SK-N-SH (cell line): ENCODE results near the gene TES. TPM values are rescaled to one million over a fixed set of nuclear protein-coding genes. Genes with fewer than 3 reads are reported as not detected.

Experiments
- CTCF ChIA-PET: fragments of 300-600, 350-600 bp; formaldehyde crosslinking; extraction: SDS; loops from one replicate; lab custom pipeline; 2021; lab: Yijun Ruan, JAX
- POLR2A ChIA-PET: fragments of 350-600 bp; sonication (Branson Sonifier 250); formaldehyde crosslinking; extraction: SDS; loops from one replicate; lab custom pipeline; 2020; ENCODE audit warnings: antibody characterized with exemption, inconsistent platforms; lab: Yijun Ruan, JAX
- DNase-seq: peaks from one replicate; pipeline ENCODE4 v3.0.0; 2012
- H2AFZ ChIP-seq: fragments of 200-600 bp; sonication (generic); 2 replicates; pipeline ENCODE4 v1.8.1; 2016; ENCODE audit warnings: antibody characterized with exemption, mild to moderate bottlenecking, low read depth
- H3F3A ChIP-seq: fragments of 200-600 bp; sonication (generic); replicated peaks from 2 replicates; pipeline ENCODE3; 2016; ENCODE audit warnings: antibody characterized with exemption, mild to moderate bottlenecking; ENCODE audit not compliant: insufficient read depth
- H3K27ac ChIP-seq, 2 experiments: fragments of 200-500 bp in 1 of 2; fragments of 200-600 bp in 1 of 2; sonication (Bioruptor generic) in 1 of 2; sonication (generic), shearing (Covaris generic) in 1 of 2; 2 replicates each; pipeline versions ENCODE4 v1.5.1 to v1.6.1; 2014 to 2016; ENCODE audit warnings: low read depth in 2 of 2, inconsistent platforms in 1 of 2, low read length in 1 of 2, mild to moderate bottlenecking in 1 of 2, mixed read lengths in 1 of 2
- H3K27me3 ChIP-seq: fragments of 200-600 bp; sonication (generic), shearing (Covaris generic); 2 replicates; pipeline ENCODE4 v1.6.1; 2016; ENCODE audit warnings: mixed run types; ENCODE audit not compliant: insufficient read depth
- H3K36me3 ChIP-seq, 2 experiments: fragments of 200-500 bp in 1 of 2; fragments of 200-600 bp in 1 of 2; sonication (Bioruptor generic) in 1 of 2; sonication (generic) in 1 of 2; replicated peaks in 1 of 2; 2 replicates each; pipeline versions ENCODE3 to v1.5.1; 2014 to 2016; ENCODE audit warnings: low read length in 1 of 2, mild to moderate bottlenecking in 1 of 2; ENCODE audit not compliant: insufficient read depth in 2 of 2, control insufficient read depth in 1 of 2
- H3K4me1 ChIP-seq, 2 experiments: fragments of 200-500 bp in 1 of 2; fragments of 200-600 bp in 1 of 2; sonication (Bioruptor generic) in 1 of 2; sonication (generic), shearing (Covaris generic) in 1 of 2; 2 replicates each; pipeline versions ENCODE4 v1.5.1 to v1.6.1; 2014 to 2016; ENCODE audit warnings: low read depth in 1 of 2, low read length in 1 of 2, mixed run types in 1 of 2; ENCODE audit not compliant: insufficient read depth in 2 of 2, control insufficient read depth in 1 of 2
- H3K4me2 ChIP-seq: fragments of 200-600 bp; sonication (generic), shearing (Covaris generic); 2 replicates; pipeline ENCODE4 v1.6.1; 2017; ENCODE audit warnings: mixed run types
- H3K4me3 ChIP-seq, 2 experiments: fragments of 200-500 bp in 1 of 2; fragments of 200-600 bp in 1 of 2; sonication (Bioruptor generic) in 1 of 2; sonication (generic), shearing (Covaris generic) in 1 of 2; 2 replicates each; pipeline versions ENCODE4 v1.5.1 to v1.8.1; 2014 to 2016; ENCODE audit warnings: low read depth in 2 of 2, inconsistent platforms in 1 of 2, low read length in 1 of 2, mild to moderate bottlenecking in 1 of 2, mixed read lengths in 1 of 2, moderate library complexity in 1 of 2
- H3K79me2 ChIP-seq: fragments of 200-600 bp; sonication (generic); 2 replicates; pipeline ENCODE4 v1.8.1; 2017; ENCODE audit warnings: mild to moderate bottlenecking; ENCODE audit not compliant: insufficient read depth
- H3K9ac ChIP-seq: fragments of 200-600 bp; sonication (generic); 2 replicates; pipeline ENCODE4 v1.6.1; 2017; ENCODE audit warnings: mixed run types
- H3K9me2 ChIP-seq: fragments of 200-600 bp; sonication (generic); 2 replicates; pipeline ENCODE4 v1.6.1; 2017; ENCODE audit warnings: mixed run types
- H3K9me3 ChIP-seq: fragments of 200-600 bp; sonication (generic); 2 replicates; pipeline ENCODE4 v1.6.1; 2017; ENCODE audit warnings: mixed run types, mild to moderate bottlenecking, moderate library complexity
- H4K20me1 ChIP-seq: fragments of 200-600 bp; sonication (generic); 2 replicates; pipeline ENCODE4 v1.6.1; 2017; ENCODE audit warnings: mild to moderate bottlenecking, mixed run types; ENCODE audit not compliant: insufficient read depth
- CHD2 ChIP-seq: fragments of 150-350 bp; IDR thresholded peaks from 2 replicates; pipeline ENCODE4 v1.6.1; 2018; ENCODE audit warnings: low read length; ENCODE audit not compliant: partially characterized antibody
- CTCF ChIP-seq: fragments of 200-600 bp; sonication (generic); IDR thresholded peaks from 2 replicates; pipeline ENCODE4 v1.6.1; 2017; ENCODE audit warnings: antibody characterized with exemption, mild to moderate bottlenecking, moderate library complexity
- ELF1 ChIP-seq: IDR thresholded peaks from 2 replicates; pipeline ENCODE4 v1.4.0; 2012
- EP300 ChIP-seq, 2 experiments: IDR thresholded peaks; 2 replicates each; pipeline versions ENCODE4 v1.4.0 to v1.6.1; 2012; ENCODE audit warnings: borderline replicate concordance in 1 of 2, low read depth in 1 of 2, low read length in 1 of 2
- EZH2phosphoT487 ChIP-seq: fragments of 200-600 bp; sonication (generic); IDR thresholded peaks from 2 replicates; pipeline ENCODE4 v1.6.1; 2017; ENCODE audit warnings: low read depth, mixed run types, mild to moderate bottlenecking, antibody characterized with exemption, moderate library complexity, borderline replicate concordance
- FOSL2 ChIP-seq: IDR thresholded peaks from 2 replicates; pipeline ENCODE4 v1.4.0; 2012; ENCODE audit warnings: low read depth, mild to moderate bottlenecking, moderate library complexity, borderline replicate concordance
- FOXJ3 ChIP-seq: sonication (generic); formaldehyde crosslinking; IDR thresholded peaks from 2 replicates; pipeline ENCODE4 v1.5.1; 2020; ENCODE audit warnings: mild to moderate bottlenecking, missing genetic modification reagents
- FOXM1 ChIP-seq: IDR thresholded peaks from 2 replicates; pipeline ENCODE4 v1.4.0; 2012; ENCODE audit warnings: low read depth, mild to moderate bottlenecking
- GABPA ChIP-seq: IDR thresholded peaks from 2 replicates; pipeline ENCODE4 v1.4.0; 2012; ENCODE audit warnings: low read depth, mild to moderate bottlenecking
- GATA2 ChIP-seq: sonication (generic); formaldehyde crosslinking; IDR thresholded peaks from 2 replicates; pipeline ENCODE4 v1.5.0; 2020; ENCODE audit warnings: mild to moderate bottlenecking, missing genetic modification reagents
- JUND ChIP-seq: IDR thresholded peaks from 2 replicates; pipeline ENCODE4 v1.4.0; 2012
- MAX ChIP-seq: IDR thresholded peaks from 2 replicates; pipeline ENCODE4 v1.4.0; 2012; ENCODE audit warnings: low read depth
- MEF2A ChIP-seq: IDR thresholded peaks from 2 replicates; pipeline ENCODE4 v1.4.0; 2012; ENCODE audit warnings: low read depth, borderline replicate concordance
- NRF1 ChIP-seq: IDR thresholded peaks from 2 replicates; pipeline ENCODE4 v1.6.1; 2012; ENCODE audit warnings: low read depth, mild to moderate bottlenecking, low read length
- PBX3 ChIP-seq: IDR thresholded peaks from 2 replicates; pipeline ENCODE4; 2012
- POLR2AphosphoS5 ChIP-seq: IDR thresholded peaks from 2 replicates; pipeline ENCODE4 v1.6.1; 2012; ENCODE audit warnings: low read depth, low read length
- RAD21 ChIP-seq: IDR thresholded peaks from 2 replicates; pipeline ENCODE4 v1.6.1; 2012; ENCODE audit warnings: mild to moderate bottlenecking, low read length
- RCOR1 ChIP-seq: fragments of 150-350 bp; IDR thresholded peaks from 2 replicates; pipeline ENCODE4 v1.6.1; 2017; ENCODE audit warnings: antibody characterized with exemption, low read length
- REST ChIP-seq: IDR thresholded peaks from 2 replicates; pipeline ENCODE4 v1.6.1; 2012; ENCODE audit warnings: mild to moderate bottlenecking, low read depth, low read length, moderate library complexity
- SIN3A ChIP-seq: IDR thresholded peaks from 2 replicates; pipeline ENCODE4 v1.6.1; 2012; ENCODE audit warnings: low read depth, mild to moderate bottlenecking, low read length, moderate library complexity, borderline replicate concordance
- TCF12 ChIP-seq: IDR thresholded peaks from 2 replicates; pipeline ENCODE4 v1.4.0; 2012
- YY1 ChIP-seq: IDR thresholded peaks from 2 replicates; pipeline ENCODE4 v1.4.0; 2012; ENCODE audit warnings: low read depth, mild to moderate bottlenecking
- WGBS: methylation state at CpG from one replicate; pipeline ENCODE4 v1.1.6; 2017; ENCODE audit warnings: low lambda C conversion rate; 5-methylcytosine and 5-hydroxymethylcytosine counted together
- polyA plus RNA-seq, 3 experiments: library from polyadenylated mRNA; depleted of rRNA; stranded (reverse); fragments of >200 nt; gene quantifications; 2 replicates each; pipeline ENCODE4 v1.2.3, GENCODE V29; 2012

The TES gene
- polyA plus RNA-seq, 1 of the 3 experiments (the other 2 are of a cell fraction) = 9.5 TPM

- Histone ChIP-seq H3K79me2 (no peaks in the 10 kb centered on the region), H3K9me2 (no peaks in the 10 kb centered on the region)
These were observed 29.8 kb downstream of the TES start for GRCh38 chr7:116240024-116240668.

GRCh38 chr7:116241291-116241690, 31.0 kb downstream of the TES start:
- Histone ChIP-seq H3K4me3 (no peak overlapping the region), H3K9me3 (no peaks in the 10 kb centered on the region), H3K27ac (no peak overlapping the region), H3K9me2 (no peaks in the 10 kb centered on the region), H3K79me2 (no peaks in the 10 kb centered on the region), H3F3A (peaks cover 5% of the 10 kb centered on the region), H4K20me1 (no peaks in the 10 kb centered on the region), H2AFZ (no peak overlapping the region), H3K4me1 (peaks cover 7 to 9% of the 10 kb centered on the region in 2 experiments; a peak in 3 of 4 replicates), H3K36me3 (peaks cover 0 to 11% of the 10 kb centered on the region in 2 experiments), H3K27me3 (no peaks in the 10 kb centered on the region), H3K4me2 (no peak overlapping the region), H3K9ac (no peak overlapping the region)
- ChIA-PET POLR2A (no interaction called here), CTCF (interaction anchor here (0.9 to 14.7 kb wide), 15 partner anchors 9 to 569 kb away, joined by 3 to 428 read pairs (median 5); partner anchors contain the start of gene TES)
- DNase-seq = no peak
- no peak for TF ChIP-seq POLR2AphosphoS5
- no peak for TF ChIP-seq MAX
- TF ChIP-seq EZH2phosphoT487 = no peak
- no peak for TF ChIP-seq MEF2A
- no peak for TF ChIP-seq PBX3
- TF ChIP-seq GATA2 (CRISPR knock-in tag) = no peak
- no peak for TF ChIP-seq SIN3A
- no peak for TF ChIP-seq TCF12
- no peak for TF ChIP-seq CTCF

More at GRCh38 chr7:116240024-116240668, 29.8 kb downstream of the TES start:
- Histone ChIP-seq H3K4me3 (no peak overlapping the region), H3F3A (peaks cover 5% of the 10 kb centered on the region), H3K27ac (no peak overlapping the region), H4K20me1 (no peaks in the 10 kb centered on the region), H3K4me1 (peaks cover 7 to 9% of the 10 kb centered on the region in 2 experiments; a peak in 3 of 4 replicates), H3K4me2 (no peak overlapping the region), H3K36me3 (peaks cover 0 to 14% of the 10 kb centered on the region in 2 experiments), H3K9me3 (no peaks in the 10 kb centered on the region), H3K27me3 (no peaks in the 10 kb centered on the region), H3K9ac (no peak overlapping the region), H2AFZ (no peak overlapping the region)
- TF ChIP-seq REST (no peak), GATA2 (CRISPR knock-in tag) (no peak), YY1 (no peak), EP300 (IDR thresholded peaks at IDR 0.05; ENCODE audit: borderline replicate concordance in 1 of 2, low read depth in 1 of 2, low read length in 1 of 2) (no peak), CHD2 (no peak), FOXJ3 (CRISPR knock-in tag) (no peak), FOSL2 (no peak), GABPA (no peak), RCOR1 (no peak), JUND (no peak), NRF1 (no peak), EZH2phosphoT487 (no peak), ELF1 (no peak), RAD21 (no peak), FOXM1 (no peak)
- CTCF ChIA-PET = interaction anchor here (1.2 to 14.7 kb wide), 9 partner anchors 10 to 352 kb away, joined by 4 to 428 read pairs (median 13); partner anchors contain the start of gene TES
- DNase-seq = no peak
- 71% methylated on average over 4 of the region's 4 CpGs for WGBS
- POLR2A ChIA-PET = interaction anchor here (0.6 to 0.8 kb wide), 2 partner anchors 15 to 30 kb away, joined by 3 to 4 read pairs; partner anchors contain the start of gene TES
